ENCODE results near the gene SLC7A14.

DNA sequence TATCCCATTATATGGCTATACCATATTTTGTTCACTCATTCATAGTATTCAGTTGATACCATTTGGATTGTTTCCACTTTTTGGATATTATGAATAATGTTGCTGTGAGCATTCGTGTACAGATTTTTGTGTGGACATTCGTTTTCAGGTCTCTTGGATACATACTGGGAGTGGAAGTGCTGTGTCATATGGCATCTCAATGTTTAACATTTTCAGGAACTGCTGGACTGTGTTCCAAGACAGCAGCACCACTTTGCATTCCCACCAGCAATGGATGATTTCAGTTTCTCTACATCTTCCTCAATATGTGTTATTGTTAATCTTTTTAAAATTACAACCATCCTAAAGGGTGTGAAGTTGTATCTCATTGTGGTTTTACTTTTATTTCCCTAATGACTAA, 34.6 kb downstream of the SLC7A14 start:
- TF ChIP-seq, protein P1, sequence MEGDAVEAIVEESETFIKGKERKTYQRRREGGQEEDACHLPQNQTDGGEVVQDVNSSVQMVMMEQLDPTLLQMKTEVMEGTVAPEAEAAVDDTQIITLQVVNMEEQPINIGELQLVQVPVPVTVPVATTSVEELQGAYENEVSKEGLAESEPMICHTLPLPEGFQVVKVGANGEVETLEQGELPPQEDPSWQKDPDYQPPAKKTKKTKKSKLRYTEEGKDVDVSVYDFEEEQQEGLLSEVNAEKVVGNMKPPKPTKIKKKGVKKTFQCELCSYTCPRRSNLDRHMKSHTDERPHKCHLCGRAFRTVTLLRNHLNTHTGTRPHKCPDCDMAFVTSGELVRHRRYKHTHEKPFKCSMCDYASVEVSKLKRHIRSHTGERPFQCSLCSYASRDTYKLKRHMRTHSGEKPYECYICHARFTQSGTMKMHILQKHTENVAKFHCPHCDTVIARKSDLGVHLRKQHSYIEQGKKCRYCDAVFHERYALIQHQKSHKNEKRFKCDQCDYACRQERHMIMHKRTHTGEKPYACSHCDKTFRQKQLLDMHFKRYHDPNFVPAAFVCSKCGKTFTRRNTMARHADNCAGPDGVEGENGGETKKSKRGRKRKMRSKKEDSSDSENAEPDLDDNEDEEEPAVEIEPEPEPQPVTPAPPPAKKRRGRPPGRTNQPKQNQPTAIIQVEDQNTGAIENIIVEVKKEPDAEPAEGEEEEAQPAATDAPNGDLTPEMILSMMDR (IDR thresholded peaks at IDR 0.05) = no peak
- TF ChIP-seq POLR2A (IDR thresholded peaks at IDR 0.05) = no peak
- TF ChIP-seq EP300 (IDR thresholded peaks at IDR 0.05) = no peak
